IPS-18c (cell line): ENCODE measurements around the gene UPF2.

Experiments
- H3K4me3 ChIP-seq: 2 replicates; pipeline ENCODE4 v1.7.0; 2013; ENCODE audit warnings: low read depth, mild to moderate bottlenecking, low read length, moderate library complexity; ENCODE audit not compliant: insufficient read depth
- H3K9me3 ChIP-seq: one replicate; pipeline ENCODE4 v1.6.1; 2013; ENCODE audit warnings: mild to moderate bottlenecking, low read length, moderate library complexity; ENCODE audit not compliant: control insufficient read depth, insufficient read depth

The UPF2 gene

GRCh38 chr10:11882646-11883375 is 159.8 kb downstream of the UPF2 start:
- no peak overlapping the region for H3K4me3 ChIP-seq
- no peaks in the 10 kb centered on the region for H3K9me3 ChIP-seq

- Histone ChIP-seq H3K9me3 (no peaks in the 10 kb centered on the region), H3K4me3 (no peak overlapping the region)
Measured at GRCh38 chr10:11881477-11882417, 160.9 kb downstream of the UPF2 start.

- Histone ChIP-seq H3K4me3 (no peak overlapping the region), H3K9me3 (no peaks in the 10 kb centered on the region)
Measured at GRCh38 chr10:11881030-11881476, 161.6 kb downstream of the UPF2 start.

GRCh38 chr10:11880151-11881029 is 162.2 kb downstream of the UPF2 start:
- H3K4me3 ChIP-seq: no peak overlapping the region
- H3K9me3 ChIP-seq: no peaks in the 10 kb centered on the region

- Histone ChIP-seq H3K9me3 (no peaks in the 10 kb centered on the region), H3K4me3 (no peak overlapping the region)
Measured at GRCh38 chr10:11879387-11880094, 163.1 kb downstream of the UPF2 start.

- H3K9me3 ChIP-seq: no peaks in the 10 kb centered on the region
- no peak overlapping the region for H3K4me3 ChIP-seq
Measured at GRCh38 chr10:11878776-11879175, 163.8 kb downstream of the UPF2 start.

- Histone ChIP-seq H3K4me3 (no peak overlapping the region), H3K9me3 (no peaks in the 10 kb centered on the region)
Measured at GRCh38 chr10:11877591-11877905, 165.1 kb downstream of the UPF2 start.

- no peaks in the 10 kb centered on the region for H3K9me3 ChIP-seq
- H3K4me3 ChIP-seq: no peak overlapping the region
Measured at GRCh38 chr10:11876805-11877590, 165.6 kb downstream of the UPF2 start.

GRCh38 chr10:11876324-11876723 is 166.3 kb downstream of the UPF2 start:
- no peaks in the 10 kb centered on the region for H3K9me3 ChIP-seq
- H3K4me3 ChIP-seq: no peak overlapping the region

GRCh38 chr10:11875494-11876281 is 166.9 kb downstream of the UPF2 start:
- no peaks in the 10 kb centered on the region for H3K9me3 ChIP-seq
- H3K4me3 ChIP-seq: no peak overlapping the region; the same call in 1 of the 2 replicates

- Histone ChIP-seq H3K9me3 (no peaks in the 10 kb centered on the region), H3K4me3 (no peak overlapping the region)
Measured at GRCh38 chr10:11874568-11875493, 167.8 kb downstream of the UPF2 start.

- H3K4me3 ChIP-seq: no peak overlapping the region
- no peaks in the 10 kb centered on the region for H3K9me3 ChIP-seq
Measured at GRCh38 chr10:11871466-11871865, 171.1 kb downstream of the UPF2 start.

GRCh38 chr10:11870900-11871400 is 171.7 kb downstream of the UPF2 start:
- Histone ChIP-seq H3K4me3 (no peak overlapping the region), H3K9me3 (no peaks in the 10 kb centered on the region)

GRCh38 chr10:11870461-11870780 is 172.2 kb downstream of the UPF2 start:
- Histone ChIP-seq H3K9me3 (no peaks in the 10 kb centered on the region), H3K4me3 (no peak overlapping the region)
